ENCODE data around the gene SLC16A13.
"Not testable (repeated sequence)": the region's sequence is repeated elsewhere in the genome, so short reads cannot be mapped to it uniquely, and the experiment has no call there.

Gene SLC16A13

DNA sequence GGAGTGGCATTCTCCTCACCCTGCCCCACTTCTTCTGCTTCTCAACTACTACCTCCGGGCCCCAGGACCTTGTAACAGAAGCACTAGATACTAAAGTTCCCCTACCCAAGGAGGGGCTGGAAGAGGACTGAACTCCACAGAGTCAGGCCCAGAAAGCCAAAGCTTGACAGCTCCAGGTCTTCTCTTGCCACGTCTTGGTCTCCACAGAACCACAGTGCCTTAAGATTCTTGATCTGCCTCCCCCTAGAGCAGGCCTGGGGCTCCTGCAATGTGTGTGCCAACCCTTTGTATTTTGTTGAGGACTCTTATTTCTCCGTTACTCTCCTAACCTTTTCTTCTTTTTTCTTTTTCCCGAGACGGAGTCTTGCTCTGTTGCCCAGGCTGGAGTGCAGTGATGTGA lies 4.0 kb downstream of the SLC16A13 start:
- H3K27me3 ChIP-seq (ENCODE audit: control insufficient read depth, insufficient read depth, low read length): peaks cover 37% of the 10 kb centered on the region
- H3K9me3 ChIP-seq (ENCODE audit: control insufficient read depth, low read depth, low read length): no peaks in the 10 kb centered on the region
- H3K27ac ChIP-seq (ENCODE audit: low read length): no peak overlapping the region
- peaks cover 6% of the 10 kb centered on the region for H3K4me1 ChIP-seq (ENCODE audit: control insufficient read depth, low read depth, low read length)
- H3K4me3 ChIP-seq (ENCODE audit: low read length): no peak overlapping the region
- H3K36me3 ChIP-seq (ENCODE audit: control insufficient read depth, low read depth, low read length): no peaks in the 10 kb centered on the region
- no peak overlapping the region for H3K9ac ChIP-seq (ENCODE audit: low read length)

- Histone ChIP-seq H3K36me3 (ENCODE audit: control insufficient read depth, low read depth, low read length) (no peaks in the 10 kb centered on the region), H3K9me3 (ENCODE audit: control insufficient read depth, low read depth, low read length) (no peaks in the 10 kb centered on the region), H3K4me1 (ENCODE audit: control insufficient read depth, low read depth, low read length) (peaks cover 9% of the 10 kb centered on the region), H3K9ac (ENCODE audit: low read length) (no peak overlapping the region), H3K27ac (ENCODE audit: low read length) (no peak overlapping the region), H3K4me3 (ENCODE audit: low read length) (peak overlapping the region; percentile 59), H3K27me3 (ENCODE audit: control insufficient read depth, insufficient read depth, low read length) (peaks cover 56% of the 10 kb centered on the region)
Measured at GRCh38 chr17:7041607-7042500, 6.0 kb downstream of the SLC16A13 start.

DNA sequence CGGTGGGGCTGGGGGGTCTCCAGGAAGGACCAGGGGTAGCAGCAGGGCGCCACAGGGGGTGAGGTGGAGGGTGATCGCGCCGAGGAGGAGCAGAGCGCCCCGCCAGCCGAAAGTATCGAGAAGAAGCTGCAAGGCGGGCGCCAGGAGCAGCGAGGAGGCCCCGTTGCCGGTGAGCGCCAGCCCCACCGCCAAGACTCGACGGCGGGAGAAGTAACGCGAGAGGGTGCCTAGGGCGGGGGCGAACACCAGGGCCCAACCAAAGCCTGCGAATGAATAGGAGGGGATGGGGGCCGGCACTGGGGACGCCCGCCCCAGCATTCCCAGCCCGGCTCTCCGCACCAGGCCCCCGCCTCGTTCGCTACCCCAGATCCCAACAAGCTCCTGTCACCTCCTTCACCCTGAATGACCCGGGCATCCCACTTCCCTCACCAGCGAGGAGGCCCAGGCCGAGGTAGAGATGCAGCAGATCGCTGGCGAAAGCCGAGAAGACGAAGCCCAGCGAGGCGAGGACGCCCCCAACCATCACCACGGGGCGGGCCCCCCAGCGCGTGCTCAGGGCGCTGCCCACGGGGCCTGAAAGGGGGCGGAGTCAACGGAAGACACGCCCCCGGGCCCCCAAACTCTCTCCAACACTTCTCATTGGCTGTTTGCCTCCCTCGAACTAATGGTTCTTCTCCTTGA lies 6.8 kb downstream of the SLC16A13 start:
- H3K27ac ChIP-seq (ENCODE audit: low read length): no peak overlapping the region
- no peak overlapping the region for H3K9ac ChIP-seq (ENCODE audit: low read length)
- peak overlapping the region; percentile 59 for H3K4me3 ChIP-seq (ENCODE audit: low read length)
- H3K9me3 ChIP-seq (ENCODE audit: control insufficient read depth, low read depth, low read length): no peaks in the 10 kb centered on the region
- H3K27me3 ChIP-seq (ENCODE audit: control insufficient read depth, insufficient read depth, low read length): peaks cover 56% of the 10 kb centered on the region
- H3K4me1 ChIP-seq (ENCODE audit: control insufficient read depth, low read depth, low read length): peaks cover 9% of the 10 kb centered on the region
- no peaks in the 10 kb centered on the region for H3K36me3 ChIP-seq (ENCODE audit: control insufficient read depth, low read depth, low read length)

GRCh38 chr17:7043182-7043496 lies 7.3 kb downstream of the SLC16A13 start:
- Histone ChIP-seq H3K4me3 (ENCODE audit: low read length) (peak overlapping the region; percentile 59), H3K27me3 (ENCODE audit: control insufficient read depth, insufficient read depth, low read length) (peaks cover 56% of the 10 kb centered on the region), H3K27ac (ENCODE audit: low read length) (no peak overlapping the region), H3K36me3 (ENCODE audit: control insufficient read depth, low read depth, low read length) (no peaks in the 10 kb centered on the region), H3K9me3 (ENCODE audit: control insufficient read depth, low read depth, low read length) (no peaks in the 10 kb centered on the region), H3K9ac (ENCODE audit: low read length) (no peak overlapping the region), H3K4me1 (ENCODE audit: control insufficient read depth, low read depth, low read length) (peaks cover 9% of the 10 kb centered on the region)

DNA sequence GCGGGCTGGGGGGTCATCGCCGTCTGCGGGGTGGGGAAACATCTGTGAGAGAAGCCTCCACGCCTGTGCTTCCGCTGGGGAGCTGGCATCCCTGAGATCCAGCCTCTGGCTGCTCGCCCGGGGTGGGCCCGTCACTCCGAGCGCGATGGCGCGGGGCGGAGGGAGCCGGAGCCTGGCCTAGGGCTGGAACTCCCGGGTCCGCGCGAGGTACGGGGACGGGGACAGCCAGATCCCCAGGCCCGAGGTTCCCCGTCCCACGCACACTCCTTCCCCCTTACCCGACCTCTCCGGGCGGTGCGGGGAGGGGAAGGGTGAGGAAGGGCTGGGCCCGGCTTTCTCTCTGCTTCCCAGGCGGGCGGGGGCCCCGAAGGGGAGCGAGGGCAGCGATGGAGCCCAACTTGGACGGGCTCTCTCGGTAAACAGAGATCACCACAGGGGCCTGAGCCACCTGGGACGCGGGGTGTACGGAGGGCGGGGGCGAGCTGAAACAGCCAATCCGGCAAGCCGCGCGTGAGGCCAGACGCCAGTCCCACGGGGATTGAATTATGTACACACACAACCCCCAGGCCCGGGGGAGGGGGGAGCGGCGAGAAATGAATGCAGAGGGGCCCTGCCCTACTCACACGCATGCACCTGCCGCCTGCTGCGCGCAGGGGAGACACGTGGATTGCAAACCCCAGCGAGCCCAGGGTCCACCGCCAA lies 7.8 kb downstream of the SLC16A13 start, which contains the start of gene SLC16A11:
SLC16A11 (minus strand) TSS at position 596 of the 702 bp plus-strand sequence; CDS start at position 17, 579 bp downstream.
- Histone ChIP-seq H3K4me3 (ENCODE audit: low read length) (peak within 1 kb of the TSS; percentile 59), H3K27me3 (ENCODE audit: control insufficient read depth, insufficient read depth, low read length) (peaks cover 56% of the 10 kb centered on the region), H3K27ac (ENCODE audit: low read length) (no peak within 1 kb of the TSS), H3K9me3 (ENCODE audit: control insufficient read depth, low read depth, low read length) (no peaks in the 10 kb centered on the region), H3K4me1 (ENCODE audit: control insufficient read depth, low read depth, low read length) (peaks cover 9% of the 10 kb centered on the region), H3K36me3 (ENCODE audit: control insufficient read depth, low read depth, low read length) (no peaks in the 10 kb centered on the region), H3K9ac (ENCODE audit: low read length) (no peak within 1 kb of the TSS)

- H3K4me3 ChIP-seq (ENCODE audit: low read length): peak overlapping the region; percentile 65
- peaks cover 9% of the 10 kb centered on the region for H3K4me1 ChIP-seq (ENCODE audit: control insufficient read depth, low read depth, low read length)
- H3K9me3 ChIP-seq (ENCODE audit: control insufficient read depth, low read depth, low read length): no peaks in the 10 kb centered on the region
- H3K27ac ChIP-seq (ENCODE audit: low read length): no peak overlapping the region
- H3K27me3 ChIP-seq (ENCODE audit: control insufficient read depth, insufficient read depth, low read length): peaks cover 56% of the 10 kb centered on the region
- H3K9ac ChIP-seq (ENCODE audit: low read length): no peak overlapping the region
- H3K36me3 ChIP-seq (ENCODE audit: control insufficient read depth, low read depth, low read length): no peaks in the 10 kb centered on the region
Measured at GRCh38 chr17:7045492-7046126, 9.8 kb downstream of the SLC16A13 start.

DNA sequence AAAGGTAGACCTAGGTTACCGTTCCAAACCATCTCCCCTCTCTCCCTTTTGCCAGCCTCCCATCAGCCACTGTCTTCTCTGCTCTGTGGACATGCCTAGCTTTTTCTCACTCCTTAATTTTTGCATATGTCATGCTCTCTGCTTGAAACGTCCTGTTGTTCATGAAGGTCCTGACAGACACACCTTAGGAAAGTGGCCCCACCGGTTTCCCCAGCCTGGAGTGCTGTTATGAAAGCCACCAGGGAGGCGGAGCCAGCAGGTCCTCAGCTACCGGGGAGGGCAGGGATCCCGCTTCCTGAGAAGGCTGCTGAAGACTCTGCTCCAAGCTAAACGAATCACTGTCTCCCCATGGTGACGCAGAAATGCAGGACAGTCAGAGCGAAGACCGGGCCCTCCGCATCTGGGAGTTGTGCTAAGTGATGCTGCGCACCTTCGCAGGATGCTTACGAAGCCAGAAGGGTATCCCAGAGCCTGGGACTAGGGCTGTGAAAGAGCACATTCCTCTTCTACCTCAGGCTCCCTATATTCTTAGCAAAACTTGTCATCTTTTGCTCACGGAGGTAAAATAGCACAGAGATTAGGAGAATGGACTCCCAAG lies 10.4 kb downstream of the SLC16A13 start:
- Histone ChIP-seq H3K9ac (ENCODE audit: low read length) (no peak overlapping the region), H3K4me3 (ENCODE audit: low read length) (peak overlapping the region; percentile 65), H3K9me3 (ENCODE audit: control insufficient read depth, low read depth, low read length) (no peaks in the 10 kb centered on the region), H3K4me1 (ENCODE audit: control insufficient read depth, low read depth, low read length) (peaks cover 9% of the 10 kb centered on the region), H3K27me3 (ENCODE audit: control insufficient read depth, insufficient read depth, low read length) (peaks cover 56% of the 10 kb centered on the region), H3K36me3 (ENCODE audit: control insufficient read depth, low read depth, low read length) (no peaks in the 10 kb centered on the region), H3K27ac (ENCODE audit: low read length) (no peak overlapping the region)

DNA sequence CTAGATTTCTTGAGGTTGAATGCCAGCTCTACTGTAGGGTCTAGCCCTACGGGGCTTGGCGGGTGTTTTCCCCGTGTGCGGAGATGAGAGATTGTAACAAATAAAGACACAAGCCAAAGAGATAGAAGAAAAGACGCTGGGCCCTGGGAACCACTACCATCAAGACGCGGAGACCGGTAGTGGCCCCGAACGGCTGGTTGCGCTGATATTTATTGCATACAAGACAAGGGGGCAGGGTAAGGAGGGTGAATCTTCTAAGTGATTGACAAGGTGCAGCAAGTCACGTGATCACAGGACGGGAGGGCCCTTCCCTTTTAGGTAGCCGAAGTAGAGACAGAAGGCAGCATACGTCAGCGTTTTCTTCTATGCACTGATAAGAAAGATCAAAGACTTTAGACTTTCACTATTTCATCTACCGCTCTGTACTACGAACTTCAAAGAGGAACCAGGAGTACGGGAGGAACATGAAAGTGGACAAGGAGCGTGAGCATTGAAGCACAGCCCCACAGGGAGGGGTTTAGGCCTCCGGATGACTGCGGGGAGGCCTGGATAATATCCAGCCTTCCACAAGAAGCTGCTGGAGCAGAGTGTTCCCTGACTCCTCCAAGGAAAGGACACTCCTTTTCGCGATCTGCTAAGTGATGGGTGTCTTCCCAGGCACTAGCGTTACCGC lies 11.0 kb downstream of the SLC16A13 start:
- not testable (repeated sequence) for H3K9ac ChIP-seq (ENCODE audit: low read length)

DNA sequence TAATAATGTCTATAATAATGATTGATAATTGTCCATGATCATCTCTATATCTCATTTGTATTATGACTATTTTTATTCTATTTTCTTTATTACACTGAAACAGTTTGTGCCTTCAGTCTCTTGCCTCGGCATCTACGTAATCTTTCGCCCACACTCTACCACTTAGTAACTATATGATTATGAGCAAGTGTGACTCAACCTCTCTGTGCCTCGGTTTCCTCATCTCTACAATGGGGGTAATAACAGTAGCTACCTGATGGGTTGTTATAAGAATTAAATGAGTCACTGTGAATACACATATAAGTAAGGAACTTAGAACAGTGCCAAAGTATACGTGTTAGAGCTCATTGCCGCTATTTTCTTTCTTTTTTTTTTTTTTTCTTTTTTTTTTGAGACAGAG lies 11.8 kb downstream of the SLC16A13 start:
- H3K9me3 ChIP-seq (ENCODE audit: control insufficient read depth, low read depth, low read length): no peaks in the 10 kb centered on the region
- H3K4me1 ChIP-seq (ENCODE audit: control insufficient read depth, low read depth, low read length): peaks cover 9% of the 10 kb centered on the region
- no peak overlapping the region for H3K4me3 ChIP-seq (ENCODE audit: low read length)
- peaks cover 43% of the 10 kb centered on the region for H3K27me3 ChIP-seq (ENCODE audit: control insufficient read depth, insufficient read depth, low read length)
- no peak overlapping the region for H3K9ac ChIP-seq (ENCODE audit: low read length)
- H3K27ac ChIP-seq (ENCODE audit: low read length): no peak overlapping the region
- no peaks in the 10 kb centered on the region for H3K36me3 ChIP-seq (ENCODE audit: control insufficient read depth, low read depth, low read length)

More for the DNA sequence above, 11.0 kb downstream of the SLC16A13 start:
- not testable (repeated sequence) for H3K36me3 ChIP-seq (ENCODE audit: control insufficient read depth, low read depth, low read length); H3K27ac ChIP-seq (ENCODE audit: low read length); H3K9me3 ChIP-seq (ENCODE audit: control insufficient read depth, low read depth, low read length); H3K4me1 ChIP-seq (ENCODE audit: control insufficient read depth, low read depth, low read length)
- H3K27me3 ChIP-seq (ENCODE audit: control insufficient read depth, insufficient read depth, low read length): peaks cover 50% of the 10 kb centered on the region
- peak overlapping the region; percentile 65 for H3K4me3 ChIP-seq (ENCODE audit: low read length)

- no peak overlapping the region for H3K9ac ChIP-seq (ENCODE audit: low read length)
- peaks cover 28% of the 10 kb centered on the region for H3K27me3 ChIP-seq (ENCODE audit: control insufficient read depth, insufficient read depth, low read length)
- H3K27ac ChIP-seq (ENCODE audit: low read length): no peak overlapping the region
- H3K4me1 ChIP-seq (ENCODE audit: control insufficient read depth, low read depth, low read length): peaks cover 9% of the 10 kb centered on the region
- no peaks in the 10 kb centered on the region for H3K36me3 ChIP-seq (ENCODE audit: control insufficient read depth, low read depth, low read length)
- no peak overlapping the region for H3K4me3 ChIP-seq (ENCODE audit: low read length)
- no peaks in the 10 kb centered on the region for H3K9me3 ChIP-seq (ENCODE audit: control insufficient read depth, low read depth, low read length)
Measured at GRCh38 chr17:7048968-7049367, 13.2 kb downstream of the SLC16A13 start.
